SK-N-MC (cell line): ENCODE results near the gene CTNND2.
"Not testable (repeated sequence)": the region's sequence is repeated elsewhere in the genome, so short reads cannot be mapped to it uniquely, and the experiment has no call there.

Source experiments
- DNase-seq: peaks from one replicate; pipeline ENCODE4 v3.0.0-alpha.2; 2011; ENCODE audit warnings: low read depth, low spot score
- H3K27ac ChIP-seq: fragments of 200-600 bp; sonication (generic); 2 replicates; pipeline ENCODE4 v1.5.1; 2016; ENCODE audit warnings: mixed run types
- H3K36me3 ChIP-seq: fragments of 200-600 bp; sonication (generic); 2 replicates; pipeline ENCODE4 v1.6.1; 2017; ENCODE audit warnings: antibody characterized with exemption, low read length, mixed read lengths; ENCODE audit not compliant: insufficient read depth
- H3K4me3 ChIP-seq: fragments of 200-600 bp; sonication (generic); 2 replicates; pipeline ENCODE4 v1.5.1; 2016
- H3K9ac ChIP-seq: fragments of 200-600 bp; sonication (generic); 2 replicates; pipeline ENCODE4 v1.8.0; 2017; ENCODE audit warnings: mixed run types, mixed read lengths; ENCODE audit not compliant: insufficient read length
- H3K9me3 ChIP-seq: fragments of 200-600 bp; sonication (generic); 2 replicates; pipeline ENCODE4 v1.6.1; 2017; ENCODE audit warnings: low read depth, mild to moderate bottlenecking, antibody characterized with exemption, low read length, moderate library complexity, mixed read lengths
- EZH2 ChIP-seq: fragments of 200-600 bp; sonication (generic); IDR thresholded peaks from one replicate; pipeline ENCODE4 v1.6.1; 2017; ENCODE audit warnings: antibody characterized with exemption
- FOXP2 ChIP-seq: optimal IDR thresholded peaks from 2 replicates; pipeline ENCODE3; 2011; ENCODE audit warnings: mild to moderate bottlenecking, moderate library complexity; ENCODE audit not compliant: insufficient read depth; ENCODE audit errors: extremely low read length, control extremely low read depth
- POLR2AphosphoS5 ChIP-seq: IDR thresholded peaks from 2 replicates; pipeline ENCODE4 v1.6.1; 2012; ENCODE audit warnings: mild to moderate bottlenecking, low read depth, low read length, borderline replicate concordance

Gene CTNND2

DNA sequence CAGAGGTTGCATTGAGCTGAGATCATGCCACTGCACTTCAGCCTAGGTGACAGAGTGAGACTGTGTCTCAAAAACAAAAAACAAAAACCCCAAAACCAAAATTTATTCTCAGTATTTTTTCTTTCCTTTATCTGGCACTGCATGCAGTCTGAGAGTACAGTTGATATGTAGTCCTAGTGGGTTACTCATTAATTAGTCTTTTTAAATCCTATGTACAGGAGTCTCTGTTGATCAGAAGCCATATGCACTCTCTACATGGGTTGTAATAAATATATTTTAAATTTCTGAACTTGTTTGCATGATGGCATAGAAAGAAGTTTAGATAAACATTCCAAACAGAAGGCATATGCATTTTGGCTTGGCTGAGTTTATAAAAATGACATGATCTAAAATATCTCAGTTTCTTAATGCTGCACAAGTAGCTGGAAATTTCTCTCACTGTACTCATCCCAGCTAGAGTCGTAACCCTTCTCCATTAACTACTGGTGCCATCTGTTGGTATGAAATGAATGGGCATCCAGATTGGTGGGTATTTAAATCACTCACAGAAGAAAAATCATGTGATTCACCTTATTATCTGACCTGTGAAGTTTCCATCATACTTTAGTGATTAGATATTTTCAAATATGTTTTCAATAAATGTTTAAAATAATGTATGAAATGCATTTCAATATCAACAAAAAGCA, 284.8 kb downstream of the CTNND2 start:
- no peak for TF ChIP-seq POLR2AphosphoS5
- TF ChIP-seq FOXP2, result no peak
- no peak for TF ChIP-seq EZH2
- no peak overlapping the region for H3K4me3 ChIP-seq
- DNase-seq, result peak; percentile 28

DNA sequence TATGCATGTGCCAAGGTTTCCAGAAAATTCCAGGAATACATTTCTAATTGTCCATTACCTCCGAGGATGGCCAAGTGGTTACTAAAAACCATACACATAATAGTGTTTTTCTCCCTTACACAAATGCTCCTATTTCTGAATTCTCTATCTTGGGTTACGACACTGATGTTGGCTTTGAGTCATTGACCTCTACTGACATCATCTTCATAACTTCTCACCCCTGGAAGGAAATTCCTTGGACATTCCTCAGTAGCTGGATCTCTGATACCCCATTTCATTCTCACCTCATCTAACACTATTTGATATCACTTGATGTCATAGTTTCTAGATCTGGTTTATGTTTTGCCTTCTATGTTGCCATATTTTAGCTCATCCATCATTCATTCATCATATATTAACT, 287.2 kb downstream of the CTNND2 start:
- DNase-seq, result no peak
- TF ChIP-seq FOXP2, result no peak
- TF ChIP-seq POLR2AphosphoS5, result no peak
- no peak for TF ChIP-seq EZH2

More for the DNA sequence above, 284.8 kb downstream of the CTNND2 start:
- Histone ChIP-seq H3K27ac (no peak overlapping the region), H3K36me3 (no peaks in the 10 kb centered on the region), H3K9me3 (peaks cover 3% of the 10 kb centered on the region; the same call in 1 of the 2 replicates), H3K9ac (no peak overlapping the region)

DNA sequence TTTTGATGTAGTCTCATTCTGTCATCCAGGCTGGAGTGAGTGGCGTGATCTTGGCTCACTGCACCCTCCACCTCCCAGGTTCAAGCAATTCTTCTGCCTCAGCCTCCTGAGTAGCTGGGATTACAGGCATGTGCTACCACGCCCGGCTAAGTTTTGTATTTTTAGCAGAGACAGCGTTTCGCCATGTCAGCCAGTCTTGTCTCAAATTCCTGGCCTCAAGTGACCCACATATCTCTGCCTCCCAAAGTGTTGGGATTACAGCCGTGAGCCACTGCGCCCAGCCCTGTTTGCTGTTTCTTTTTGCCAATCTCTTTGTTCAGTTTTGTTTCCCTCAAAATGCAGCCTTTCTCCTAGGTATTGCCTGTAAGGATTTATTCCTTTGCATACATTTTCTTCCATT, 287.6 kb downstream of the CTNND2 start:
- H3K27ac ChIP-seq, H3K36me3 ChIP-seq, H3K4me3 ChIP-seq, H3K9ac ChIP-seq, DNase-seq, H3K9me3 ChIP-seq: not testable (repeated sequence)

More for the DNA sequence above, 287.2 kb downstream of the CTNND2 start:
- Histone ChIP-seq H3K27ac (no peak overlapping the region), H3K9ac (no peak overlapping the region), H3K36me3 (no peaks in the 10 kb centered on the region), H3K9me3 (no peaks in the 10 kb centered on the region), H3K4me3 (no peak overlapping the region)

DNA sequence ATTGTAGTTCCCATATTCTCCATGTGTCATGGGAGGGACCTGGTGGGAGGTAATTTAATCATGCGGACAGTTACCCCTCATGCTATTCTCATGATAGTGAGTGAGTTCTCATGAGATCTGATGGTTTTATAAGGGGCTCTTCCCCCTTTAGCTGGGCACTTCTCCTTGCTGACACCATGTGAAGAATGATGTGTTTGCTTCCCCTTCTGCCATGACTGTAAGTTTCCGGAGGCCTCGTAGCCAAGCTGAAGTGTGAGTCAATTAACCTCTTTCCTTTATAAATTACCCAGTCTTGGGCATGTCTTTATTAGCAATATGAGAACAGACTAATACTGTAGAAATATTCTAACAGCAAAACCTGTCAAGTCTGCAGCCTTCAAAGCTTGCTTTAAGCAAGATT, 293.2 kb downstream of the CTNND2 start:
- DNase-seq, result no peak
- no peak overlapping the region for H3K27ac ChIP-seq
- no peak for TF ChIP-seq POLR2AphosphoS5
- TF ChIP-seq EZH2, result no peak
- TF ChIP-seq FOXP2, result no peak
- H3K4me3 ChIP-seq, result no peak overlapping the region
- no peak overlapping the region for H3K9ac ChIP-seq
- H3K9me3 ChIP-seq, result no peaks in the 10 kb centered on the region
- no peaks in the 10 kb centered on the region for H3K36me3 ChIP-seq

DNA sequence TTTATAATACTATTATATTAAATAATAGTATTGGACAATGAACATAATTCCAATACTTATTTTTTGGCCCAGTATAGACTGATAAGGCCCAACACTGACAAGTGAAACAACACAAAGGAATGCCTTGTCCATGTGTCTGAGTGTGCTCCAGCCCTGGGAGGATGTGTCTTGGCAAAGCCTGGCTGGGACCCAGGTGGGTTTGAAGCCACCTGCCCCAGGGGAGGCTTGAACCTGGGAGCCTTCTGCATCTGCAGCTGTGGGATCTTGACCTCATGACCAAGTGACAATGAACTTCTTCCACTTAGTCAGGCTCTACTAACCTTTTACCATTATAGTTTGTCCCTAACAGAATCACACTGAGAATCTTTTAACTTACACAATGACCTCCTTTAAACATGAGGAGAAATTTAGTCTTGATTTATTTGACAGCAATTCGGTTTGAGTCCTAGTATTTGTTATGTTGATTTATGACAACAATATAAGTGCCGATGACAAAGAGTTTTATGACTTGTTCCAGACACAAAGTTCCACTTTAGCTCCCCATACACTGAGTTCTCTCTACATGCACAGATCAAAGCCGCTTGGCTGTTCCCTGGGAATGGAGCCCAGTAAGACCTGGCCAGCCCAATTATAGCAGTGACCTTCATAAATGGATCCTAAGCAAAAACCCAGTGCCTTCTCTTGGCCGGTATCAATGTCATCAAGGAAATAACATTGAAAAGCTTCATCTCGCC, 294.5 kb downstream of the CTNND2 start:
- DNase-seq, result no peak

DNA sequence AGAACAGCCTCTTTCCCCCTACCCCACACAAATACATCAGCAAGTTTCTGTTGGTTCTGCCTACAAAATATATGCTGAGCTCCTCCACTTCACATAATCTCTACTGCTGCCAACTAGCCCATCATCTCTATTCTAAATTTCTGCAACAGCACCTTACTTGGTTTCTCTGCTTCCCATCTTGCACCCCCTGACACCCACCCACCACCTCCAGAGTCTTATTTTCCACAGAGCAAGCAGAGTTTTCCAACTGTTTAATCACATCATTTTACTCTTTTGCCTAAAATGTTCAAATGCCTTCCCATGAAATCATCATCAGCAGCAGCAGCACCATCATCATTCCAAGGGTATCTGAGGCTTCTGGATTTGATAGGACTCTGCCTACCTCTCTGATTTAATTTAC, 295.7 kb downstream of the CTNND2 start:
- no peak overlapping the region for H3K27ac ChIP-seq
- no peak overlapping the region for H3K4me3 ChIP-seq
- H3K9ac ChIP-seq, result no peak overlapping the region
- no peak for DNase-seq
- TF ChIP-seq POLR2AphosphoS5 (no peak), EZH2 (no peak), FOXP2 (no peak)
- H3K9me3 ChIP-seq, result no peaks in the 10 kb centered on the region
- H3K36me3 ChIP-seq, result no peaks in the 10 kb centered on the region

More for the DNA sequence above, 294.5 kb downstream of the CTNND2 start:
- no peak for TF ChIP-seq EZH2
- no peak for TF ChIP-seq FOXP2
- no peak for TF ChIP-seq POLR2AphosphoS5
- Histone ChIP-seq H3K9ac (no peak overlapping the region), H3K9me3 (no peaks in the 10 kb centered on the region), H3K4me3 (no peak overlapping the region), H3K36me3 (no peaks in the 10 kb centered on the region), H3K27ac (no peak overlapping the region)

DNA sequence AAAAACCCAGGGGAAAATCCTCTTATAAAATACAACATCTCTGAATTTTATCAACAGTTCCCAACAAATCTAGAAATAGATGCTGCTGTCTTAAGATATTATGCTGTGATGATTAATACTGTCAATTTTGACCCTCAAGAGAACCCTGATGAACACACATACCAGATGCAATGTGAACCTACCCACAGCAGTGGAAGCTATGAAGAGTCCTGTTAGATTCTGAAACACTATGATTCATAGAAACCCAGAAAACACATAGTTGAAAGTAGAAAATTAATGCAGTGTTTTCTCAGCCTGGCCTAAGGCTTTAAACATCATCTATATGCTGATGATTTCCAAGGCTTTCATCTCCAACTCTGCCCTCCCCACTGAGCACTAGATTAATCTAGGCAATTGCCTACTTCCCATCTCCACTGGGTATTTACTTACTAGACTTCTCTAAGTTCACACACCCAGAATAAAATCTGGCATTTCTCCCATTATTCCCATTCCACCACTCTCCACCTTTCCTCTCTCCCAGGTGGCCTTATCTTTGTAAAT, 296.2 kb downstream of the CTNND2 start:
- TF ChIP-seq FOXP2, result no peak
- TF ChIP-seq POLR2AphosphoS5, result no peak
- no peak for TF ChIP-seq EZH2
- no peak overlapping the region for H3K4me3 ChIP-seq
- no peaks in the 10 kb centered on the region for H3K9me3 ChIP-seq
- no peak overlapping the region for H3K27ac ChIP-seq
- DNase-seq, result no peak
- no peak overlapping the region for H3K9ac ChIP-seq
- no peaks in the 10 kb centered on the region for H3K36me3 ChIP-seq

DNA sequence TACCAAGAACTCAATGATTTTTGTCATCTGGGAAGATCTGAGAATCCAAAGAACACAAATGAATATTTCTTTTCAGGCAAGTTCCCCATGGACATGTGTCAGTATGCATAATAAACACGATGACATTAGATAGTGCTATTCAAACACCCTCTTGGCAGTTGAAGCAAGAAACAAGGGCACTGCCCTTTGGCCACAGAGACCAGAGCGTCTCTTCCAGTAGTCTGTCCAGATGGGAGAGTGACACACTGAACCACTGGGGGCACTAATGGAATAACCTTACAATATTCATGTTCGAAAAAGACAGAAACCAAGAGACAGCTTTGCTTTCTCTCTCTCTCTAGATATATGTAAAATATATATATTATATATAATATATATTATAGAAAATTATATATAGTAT, 301.9 kb downstream of the CTNND2 start:
- Histone ChIP-seq H3K36me3 (no peaks in the 10 kb centered on the region), H3K9me3 (no peaks in the 10 kb centered on the region), H3K4me3 (no peak overlapping the region), H3K9ac (no peak overlapping the region), H3K27ac (no peak overlapping the region)
- DNase-seq, result no peak
- TF ChIP-seq EZH2 (no peak), POLR2AphosphoS5 (no peak), FOXP2 (no peak)
